Activated naive CD8-positive, alpha-beta T cell treated with anti-CD3 and anti-CD28 coated beads, Interleukin-2, amount 50 U/mL, for 24 hours (primary cell): ENCODE data around the gene SLC35A2.

ENCODE experiments used
- ATAC-seq: fragments of 150-1000 bp; cut with Tn5 transposase; one replicate; pipeline ENCODE4 v1.10.0; 2021
- DNase-seq: peaks from one replicate; pipeline ENCODE4 v3.0.0; 2021
- H3K27ac Mint-ChIP-seq: one replicate; pipeline ENCODE4 v1.8.0; 2021; ENCODE audit warnings: mild to moderate bottlenecking, mixed read lengths
- H3K27me3 Mint-ChIP-seq: one replicate; pipeline ENCODE4 v1.8.0; 2021; ENCODE audit warnings: mixed read lengths
- H3K36me3 Mint-ChIP-seq: one replicate; pipeline ENCODE4 v1.8.0; 2021; ENCODE audit warnings: low read depth, mixed read lengths
- H3K4me1 Mint-ChIP-seq: one replicate; pipeline ENCODE4 v1.8.0; 2021; ENCODE audit warnings: mixed read lengths
- H3K4me3 Mint-ChIP-seq: one replicate; pipeline ENCODE4 v1.8.0; 2021; ENCODE audit warnings: mild to moderate bottlenecking, moderate library complexity, mixed read lengths
- H3K9me3 Mint-ChIP-seq: one replicate; pipeline ENCODE4 v1.8.0; 2021; ENCODE audit warnings: mixed read lengths

The SLC35A2 gene

DNA sequence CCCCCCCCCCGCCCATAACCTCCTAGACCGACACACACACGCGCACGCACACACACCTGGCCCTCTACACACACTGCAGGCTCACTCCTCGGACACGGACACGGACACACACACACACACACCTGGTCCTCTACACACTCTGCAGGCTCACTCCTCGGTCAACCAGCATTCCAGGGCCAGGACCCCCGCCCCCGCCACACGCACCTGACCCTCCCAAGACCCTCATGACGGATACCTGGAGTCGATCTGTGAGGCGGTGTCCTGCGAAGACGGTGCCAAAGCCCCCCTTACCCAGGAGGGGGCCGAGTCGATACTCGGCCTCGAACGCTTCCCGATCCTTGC, 6.8 kb upstream of the SLC35A2 start:
- Mint-ChIP-seq H3K4me1 (peaks cover 68% of the 10 kb centered on the region), H3K9me3 (no peaks in the 10 kb centered on the region), H3K27me3 (no peaks in the 10 kb centered on the region), H3K27ac (peak overlapping the region; percentile 94), H3K36me3 (peaks cover 52% of the 10 kb centered on the region), H3K4me3 (peak overlapping the region; percentile 96)
- ATAC-seq (no peak), DNase-seq (no peak)

DNA sequence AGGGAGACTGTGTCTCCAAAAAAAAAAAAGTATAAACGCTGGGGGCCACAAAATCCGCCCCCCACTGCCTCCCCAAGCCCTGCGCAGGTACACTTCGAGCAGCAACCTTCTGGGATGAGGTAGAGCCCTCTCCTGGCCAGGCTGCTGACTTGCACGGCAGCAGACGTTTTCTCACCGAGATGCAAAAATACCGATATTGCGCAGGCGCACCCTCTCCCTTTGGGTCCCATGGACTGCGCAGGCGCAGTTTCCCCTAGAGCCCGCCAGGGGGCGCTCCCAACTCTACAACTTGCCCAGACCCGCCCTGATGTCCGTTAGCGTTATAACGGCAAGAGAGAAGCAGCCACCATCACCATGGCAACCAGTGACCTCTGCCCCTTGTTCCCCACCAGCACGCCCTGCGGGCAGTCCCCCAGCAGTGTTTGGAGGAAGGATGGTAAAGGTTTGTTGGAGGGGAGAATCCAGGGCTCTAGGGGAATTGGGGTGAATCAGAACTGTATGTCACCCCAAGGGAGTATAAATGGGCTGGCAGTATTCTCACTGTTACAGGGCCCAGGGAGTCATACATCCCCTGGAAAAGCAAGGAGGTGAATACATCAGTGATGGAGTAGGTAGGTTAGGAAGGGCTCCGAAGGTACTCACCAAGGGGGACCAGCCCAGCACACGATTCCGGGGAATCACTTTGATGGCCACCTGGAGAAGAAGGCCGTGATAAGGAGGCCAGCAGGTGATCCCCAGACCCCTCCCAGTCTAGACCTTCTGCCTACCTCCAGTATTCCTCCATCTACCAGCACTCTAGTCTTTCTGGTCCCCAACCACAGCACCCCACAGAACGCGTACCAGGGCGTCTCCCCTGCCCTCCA, 5.9 kb upstream of the SLC35A2 start:
- Mint-ChIP-seq H3K27ac (peak overlapping the region; percentile 94), H3K4me1 (peaks cover 68% of the 10 kb centered on the region), H3K4me3 (peak overlapping the region; percentile 96), H3K9me3 (no peaks in the 10 kb centered on the region), H3K36me3 (peaks cover 54% of the 10 kb centered on the region), H3K27me3 (no peaks in the 10 kb centered on the region)
- peak; percentile 82 for DNase-seq
- ATAC-seq: peak; percentile 41

DNA sequence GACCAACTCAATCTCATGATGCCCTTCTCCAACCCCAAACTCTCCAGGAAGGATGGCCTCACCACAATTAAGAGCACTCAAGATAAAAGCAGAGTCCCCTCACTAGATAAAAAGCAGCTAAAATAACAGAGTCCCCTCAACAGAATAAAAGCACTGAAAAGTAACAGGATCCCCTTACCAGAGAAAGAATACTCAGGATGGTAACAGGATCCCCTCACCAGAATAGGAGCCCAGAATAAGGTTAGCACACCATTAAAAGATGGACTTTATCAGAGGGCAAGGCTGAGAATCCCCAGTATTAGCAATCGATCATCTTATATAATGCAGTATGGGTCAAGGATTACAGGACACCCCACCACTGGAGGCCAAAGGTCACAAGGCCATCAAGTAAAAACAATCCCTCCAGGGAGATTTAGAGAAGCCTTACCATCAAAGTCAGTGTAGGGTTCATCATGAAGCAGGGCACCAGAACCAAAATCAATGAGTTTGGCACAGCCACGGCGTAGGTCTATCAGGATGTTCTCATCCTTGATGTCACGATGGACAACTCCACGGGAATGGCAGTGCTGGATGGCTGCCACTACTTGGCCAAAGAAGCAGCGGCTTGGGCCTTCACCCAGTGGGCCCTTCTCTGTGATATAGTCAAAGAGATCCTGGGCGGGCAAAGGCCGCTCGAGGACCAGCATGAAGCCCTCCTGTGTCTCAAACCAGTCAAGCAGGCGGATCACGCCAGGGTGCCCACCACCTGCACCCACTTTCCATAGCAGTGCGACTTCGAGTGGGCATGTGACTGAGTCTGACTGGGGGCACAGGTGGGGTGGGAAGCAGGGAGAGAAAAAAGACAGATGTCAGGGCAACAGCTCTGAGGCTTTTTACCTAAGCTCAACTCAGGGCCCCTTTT, 3.4 kb upstream of the SLC35A2 start:
- H3K27me3 Mint-ChIP-seq: no peaks in the 10 kb centered on the region
- peak overlapping the region; percentile 96 for H3K4me3 Mint-ChIP-seq
- peaks cover 55% of the 10 kb centered on the region for H3K36me3 Mint-ChIP-seq
- no peak for ATAC-seq
- no peaks in the 10 kb centered on the region for H3K9me3 Mint-ChIP-seq
- DNase-seq: no peak
- H3K27ac Mint-ChIP-seq: peak overlapping the region; percentile 73
- peaks cover 68% of the 10 kb centered on the region for H3K4me1 Mint-ChIP-seq

DNA sequence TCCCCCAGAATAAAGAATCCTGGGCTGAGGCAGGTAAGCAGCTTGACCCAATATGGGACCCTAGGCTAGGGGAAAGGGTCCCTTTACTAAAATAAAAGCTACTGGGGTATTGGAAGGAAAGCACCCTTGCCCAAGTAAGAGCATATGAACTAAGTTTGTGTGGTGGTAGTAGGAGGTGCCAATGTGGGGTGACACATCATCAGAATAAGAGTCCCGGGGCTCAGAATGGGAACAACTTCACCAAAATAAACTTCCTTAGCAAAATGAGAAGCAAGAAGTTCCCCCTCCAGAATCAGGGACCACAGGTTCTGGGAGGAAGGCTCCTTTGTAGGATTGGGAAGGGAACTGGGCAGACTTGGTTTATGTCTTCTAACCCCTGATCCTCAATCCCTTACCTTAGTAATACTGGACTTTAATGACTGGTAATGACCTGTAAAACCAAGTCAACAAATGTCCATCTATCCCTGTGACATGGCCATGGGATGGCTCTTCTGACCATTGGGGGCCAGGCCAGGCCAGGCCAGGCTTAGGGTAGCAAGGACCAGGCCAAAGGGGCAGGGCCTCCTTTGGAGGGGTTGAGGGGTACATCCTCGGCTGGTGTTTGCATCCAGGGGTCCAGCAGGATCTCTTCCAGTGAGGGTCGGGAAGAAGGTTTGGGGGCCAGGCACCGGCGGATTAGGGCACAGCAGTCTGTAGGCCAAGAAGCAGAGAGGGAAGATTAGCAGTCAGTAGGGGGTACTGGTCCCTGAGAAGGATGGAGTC, 2.3 kb upstream of the SLC35A2 start:
- DNase-seq (no peak), ATAC-seq (no peak)
- H3K9me3 Mint-ChIP-seq: no peaks in the 10 kb centered on the region
- H3K27ac Mint-ChIP-seq: peak overlapping the region; percentile 35
- H3K4me1 Mint-ChIP-seq: peaks cover 63% of the 10 kb centered on the region
- H3K27me3 Mint-ChIP-seq: no peaks in the 10 kb centered on the region
- H3K36me3 Mint-ChIP-seq: peaks cover 52% of the 10 kb centered on the region
- H3K4me3 Mint-ChIP-seq: peak overlapping the region; percentile 50

- no peak for DNase-seq
- peak overlapping the region; percentile 95 for H3K4me3 Mint-ChIP-seq
- H3K27me3 Mint-ChIP-seq: no peaks in the 10 kb centered on the region
- peaks cover 33% of the 10 kb centered on the region for H3K36me3 Mint-ChIP-seq
- no peaks in the 10 kb centered on the region for H3K9me3 Mint-ChIP-seq
- H3K4me1 Mint-ChIP-seq: peaks cover 54% of the 10 kb centered on the region
- peak; percentile 5 for ATAC-seq
- H3K27ac Mint-ChIP-seq: peak overlapping the region; percentile 95
Measured at GRCh38 chrX:48910926-48911411, 477 bp downstream of the SLC35A2 start.

- Mint-ChIP-seq H3K27me3 (no peaks in the 10 kb centered on the region), H3K9me3 (no peaks in the 10 kb centered on the region), H3K4me1 (peaks cover 44% of the 10 kb centered on the region), H3K4me3 (peak overlapping the region; percentile 95), H3K36me3 (peaks cover 22% of the 10 kb centered on the region), H3K27ac (no peak overlapping the region)
- ATAC-seq (no peak), DNase-seq (no peak)
Measured at GRCh38 chrX:48909703-48910294, 1.6 kb downstream of the SLC35A2 start.

DNA sequence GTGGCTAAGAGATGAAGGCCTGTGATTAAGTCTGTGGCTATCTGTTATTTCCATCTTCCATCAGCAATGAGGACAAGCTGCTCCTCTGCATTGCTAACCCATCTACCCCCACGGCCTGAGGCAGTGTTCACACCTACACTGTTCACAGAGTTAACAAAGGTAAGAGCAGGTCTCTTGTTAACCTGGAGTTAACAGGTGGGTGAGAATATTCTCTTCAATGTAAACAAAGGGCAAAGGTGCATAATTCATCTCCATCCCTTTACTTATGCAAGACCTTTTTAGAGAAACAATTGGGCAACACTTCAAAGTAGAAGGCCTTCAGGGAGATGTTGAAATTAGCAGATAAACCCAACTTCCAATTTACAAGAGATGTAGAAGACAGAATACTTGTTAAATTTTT, 2.8 kb downstream of the SLC35A2 start:
- H3K36me3 Mint-ChIP-seq: peaks cover 12% of the 10 kb centered on the region
- no peaks in the 10 kb centered on the region for H3K9me3 Mint-ChIP-seq
- no peak overlapping the region for H3K4me3 Mint-ChIP-seq
- DNase-seq: no peak
- H3K4me1 Mint-ChIP-seq: peaks cover 32% of the 10 kb centered on the region
- no peak for ATAC-seq
- H3K27me3 Mint-ChIP-seq: no peaks in the 10 kb centered on the region
- no peak overlapping the region for H3K27ac Mint-ChIP-seq

- Mint-ChIP-seq H3K27ac (no peak overlapping the region), H3K4me3 (no peak overlapping the region), H3K9me3 (no peaks in the 10 kb centered on the region), H3K27me3 (no peaks in the 10 kb centered on the region), H3K4me1 (peaks cover 3% of the 10 kb centered on the region), H3K36me3 (peaks cover 2% of the 10 kb centered on the region)
- no peak for ATAC-seq
- DNase-seq: no peak
Measured at GRCh38 chrX:48905090-48905790, 6.2 kb downstream of the SLC35A2 start.

GRCh38 chrX:48904626-48905025, 6.8 kb downstream of the SLC35A2 start:
- Mint-ChIP-seq H3K4me1 (peaks cover 2% of the 10 kb centered on the region), H3K4me3 (no peak overlapping the region), H3K27me3 (no peaks in the 10 kb centered on the region), H3K9me3 (no peaks in the 10 kb centered on the region), H3K27ac (no peak overlapping the region), H3K36me3 (peaks cover 2% of the 10 kb centered on the region)
- no peak for ATAC-seq
- no peak for DNase-seq

- no peaks in the 10 kb centered on the region for H3K27me3 Mint-ChIP-seq
- no peak for DNase-seq
- peaks cover 4% of the 10 kb centered on the region for H3K4me1 Mint-ChIP-seq
- H3K4me3 Mint-ChIP-seq: no peak overlapping the region
- no peak overlapping the region for H3K27ac Mint-ChIP-seq
- peaks cover 2% of the 10 kb centered on the region for H3K36me3 Mint-ChIP-seq
- H3K9me3 Mint-ChIP-seq: no peaks in the 10 kb centered on the region
- no peak for ATAC-seq
Measured at GRCh38 chrX:48904180-48904579, 7.3 kb downstream of the SLC35A2 start.

GRCh38 chrX:48903290-48903689, 8.2 kb downstream of the SLC35A2 start:
- Mint-ChIP-seq H3K4me3 (no peak overlapping the region), H3K27me3 (no peaks in the 10 kb centered on the region), H3K4me1 (peaks cover 4% of the 10 kb centered on the region), H3K27ac (no peak overlapping the region), H3K36me3 (peaks cover 2% of the 10 kb centered on the region), H3K9me3 (no peaks in the 10 kb centered on the region)
- ATAC-seq (no peak), DNase-seq (no peak)

DNA sequence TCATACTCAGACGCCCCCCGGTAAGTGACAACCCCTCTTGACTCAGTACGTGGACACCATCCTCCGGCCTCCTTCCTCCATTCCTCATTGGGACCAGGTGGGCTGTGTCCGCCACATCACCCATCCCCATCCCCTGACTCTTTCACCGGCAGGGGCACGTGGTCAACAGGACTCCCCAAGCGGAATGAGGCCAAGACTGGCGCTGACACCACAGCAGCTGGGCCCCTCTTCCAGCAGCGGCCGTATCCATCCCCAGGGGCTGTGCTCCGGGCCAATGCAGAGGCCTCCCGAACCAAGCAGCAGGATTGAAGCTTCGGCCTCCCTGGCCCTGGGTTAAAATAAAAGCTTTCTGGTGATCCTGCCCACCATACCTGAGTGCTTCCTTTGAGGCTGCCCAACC, 8.7 kb downstream of the SLC35A2 start:
- Mint-ChIP-seq H3K4me3 (no peak overlapping the region), H3K27me3 (no peaks in the 10 kb centered on the region), H3K4me1 (peaks cover 7% of the 10 kb centered on the region), H3K36me3 (peaks cover 2% of the 10 kb centered on the region), H3K27ac (no peak overlapping the region), H3K9me3 (no peaks in the 10 kb centered on the region)
- ATAC-seq (no peak), DNase-seq (no peak)

DNA sequence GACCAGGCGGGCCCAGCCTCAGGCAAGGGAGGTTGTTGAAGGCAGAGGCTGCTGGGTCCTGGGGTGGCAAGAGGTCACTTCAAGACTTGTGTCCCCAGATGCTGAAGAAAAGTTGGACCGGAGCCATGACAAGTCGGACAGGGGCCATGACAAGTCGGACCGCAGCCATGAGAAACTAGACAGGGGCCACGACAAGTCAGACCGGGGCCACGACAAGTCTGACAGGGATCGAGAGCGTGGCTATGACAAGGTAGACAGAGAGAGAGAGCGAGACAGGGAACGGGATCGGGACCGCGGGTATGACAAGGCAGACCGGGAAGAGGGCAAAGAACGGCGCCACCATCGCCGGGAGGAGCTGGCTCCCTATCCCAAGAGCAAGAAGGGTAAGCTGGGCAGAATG, 9.3 kb downstream of the SLC35A2 start:
- Mint-ChIP-seq H3K27me3 (no peaks in the 10 kb centered on the region), H3K9me3 (no peaks in the 10 kb centered on the region), H3K4me1 (peaks cover 11% of the 10 kb centered on the region), H3K4me3 (no peak overlapping the region), H3K36me3 (peaks cover 2% of the 10 kb centered on the region), H3K27ac (no peak overlapping the region)
- DNase-seq: no peak
- ATAC-seq: no peak
